Heart left ventricle (tissue), 16 donors: Measurements from ENCODE around the gene SLC6A3. TPM values are rescaled to one million over a fixed set of nuclear protein-coding genes. Genes with fewer than 3 reads are reported as not detected.

Source experiments
- ATAC-seq, 4 donors: fragments of 200-7000 bp; cut with Tn5 transposase; one replicate each; pipeline ENCODE4 v1.9.1; 2020 to 2022; ENCODE audit warnings: moderate library complexity in 4 of 4, mild to moderate bottlenecking in 3 of 4, moderate number of reproducible peaks in 1 of 4
- DNase-seq, 5 donors: peaks; one replicate each; pipeline ENCODE4 v3.0.0-alpha.2; 2020
- H3K27ac ChIP-seq, 12 donors: fragments of 200-600 bp; sonication (generic) in 4 of 12; one replicate each; pipeline versions ENCODE4 v1.5.0 to v1.8.0; 2016 to 2022; ENCODE audit warnings: mild to moderate bottlenecking in 2 of 12
- H3K27me3 ChIP-seq, 9 donors: fragments of 200-600 bp; sonication (generic) in 2 of 9; one replicate each; pipeline versions ENCODE4 v1.5.1 to v1.8.0; 2016 to 2022; ENCODE audit warnings: mild to moderate bottlenecking in 3 of 9
- H3K36me3 ChIP-seq, 9 donors: fragments of 200-600 bp; sonication (generic) in 2 of 9; one replicate each; pipeline versions ENCODE4 v1.5.0 to v1.8.0; 2018 to 2022; ENCODE audit warnings: mild to moderate bottlenecking in 2 of 9
- H3K4me1 ChIP-seq, 12 donors: fragments of 200-600 bp; sonication (generic) in 4 of 12; one replicate each; pipeline versions ENCODE4 v1.5.0 to v1.8.0; 2016 to 2022; ENCODE audit warnings: mild to moderate bottlenecking in 3 of 12
- H3K4me3 ChIP-seq, 12 donors: fragments of 200-600 bp; sonication (generic) in 4 of 12; one replicate each; pipeline versions ENCODE4 v1.5.0 to v1.8.0; 2017 to 2022; ENCODE audit warnings: mild to moderate bottlenecking in 9 of 12, moderate library complexity in 4 of 12
- H3K9me3 ChIP-seq, 12 donors: fragments of 200-600 bp; sonication (generic) in 4 of 12; one replicate each; pipeline versions ENCODE4 v1.5.0 to v1.8.0; 2016 to 2022; ENCODE audit warnings: mild to moderate bottlenecking in 1 of 12
- CTCF ChIP-seq, 12 donors: fragments of 200-600 bp; sonication (generic) in 4 of 12; IDR thresholded peaks; one replicate each; pipeline versions ENCODE4 v1.5.0 to v1.8.0; 2018 to 2022; ENCODE audit warnings: antibody characterized with exemption in 12 of 12, mild to moderate bottlenecking in 5 of 12
- POLR2A ChIP-seq, 2 donors: fragments of 450-650 bp; IDR thresholded peaks; one replicate each; pipeline ENCODE4 v1.6.1; 2017; ENCODE audit warnings: antibody characterized with exemption in 2 of 2, mild to moderate bottlenecking in 2 of 2, moderate library complexity in 2 of 2
- WGBS, 4 donors: extraction: QIAGEN DNeasy Blood & Tissue Kit in 2 of 4; methylation state at CpG; one replicate each; pipeline versions ENCODE4 v1.1.5 to v1.1.7; 2013 to 2018; 5-methylcytosine and 5-hydroxymethylcytosine counted together
- intact Hi-C, 10 donors: fragments of 100-400 bp; cut with DNase I; formaldehyde crosslinking; loops; one replicate each; pipeline versions ENCODE4 v1.11.1 to v1.14.2; 2022
- polyA plus RNA-seq, 2 donors: library from polyadenylated mRNA; stranded (reverse); fragments of 200-250 nt; gene quantifications; one replicate each; pipeline ENCODE4 v1.2.3, GENCODE V29; 2013
- total RNA-seq, 9 donors: library from RNA; depleted of rRNA in 2 of 9; stranded (reverse); fragments of >200 nt in 2 of 9; fragmentation: NEBNext Ultra II Directional in 3 of 9; extraction: Animal tissue kit (Norgen Biotek cat#: 25700) in 3 of 9; gene quantifications; one replicate each; pipeline versions ENCODE4 v1.1.0 to v1.2.4, GENCODE V29; 2016 to 2023
- donor health status: ischemic (EF 13 %, LVEDD 7.1; RV severe dilation, severe dysfunction).
- donor health status: healthy with polysubstance abuse.
- donor health status: DM: no; HTN: yes; CAD: no.
- donor health status: DM: no; HTN: no; CAD: no.
- donor health status: ischemic (EF 25% LVEDD 6.9; RV normal size, moderate dysfunction).
- donor health status: ischemic (EF 25% LVEDD 5.7; RV mildly dilated, moderate dysfunction).
- donor health status: healthy.
- donor health status: DM: yes; HTN: yes; CAD: no.
- donor health status: ischemic (EF 35%, LVEDD 5.7; RV mildly dilated, moderate dysfunction).
- donor health status: nonischemic (EF 11% LVEDD 7.7; RV severe dilation, severe dysfunction).
- donor health status: DM: yes; HTN: yes; CAD: no.
- donor health status: PGD.
- donor health status: ischemic (EF 29% LVEDD 5.4; RV normal size, mild dysfunction).
- donor health status: nonischemic (EF 23%, LVEDD 6.1; RV moderate dilation, normal function).

SLC6A3 gene
- total and polyA plus RNA-seq, 11 donors = 0.06 to 0.29 (median 0.11) TPM; not detected in 7

- no peaks in the 10 kb centered on the region for H3K9me3 ChIP-seq
- peaks cover 0 to 45% (median 16%) of the 10 kb centered on the region in 9 donors for H3K27me3 ChIP-seq
- intact Hi-C loops = no loop called here
- no peak overlapping the region for H3K4me3 ChIP-seq
- H3K4me1 ChIP-seq = no peaks in the 10 kb centered on the region
- no peaks in the 10 kb centered on the region for H3K36me3 ChIP-seq
- 86 to 94% (median 93%) methylated on average over 14 of the region's 14 CpGs for WGBS, 4 donors
- DNase-seq = no peak
- TF ChIP-seq POLR2A (IDR thresholded peaks at IDR 0.05) (no peak), CTCF (IDR thresholded peaks at IDR 0.05) (no peak)
- no peak overlapping the region for H3K27ac ChIP-seq
- no peak for ATAC-seq
These were observed 78.7 kb downstream of the SLC6A3 start for GRCh38 chr5:1366514-1366913.

DNA sequence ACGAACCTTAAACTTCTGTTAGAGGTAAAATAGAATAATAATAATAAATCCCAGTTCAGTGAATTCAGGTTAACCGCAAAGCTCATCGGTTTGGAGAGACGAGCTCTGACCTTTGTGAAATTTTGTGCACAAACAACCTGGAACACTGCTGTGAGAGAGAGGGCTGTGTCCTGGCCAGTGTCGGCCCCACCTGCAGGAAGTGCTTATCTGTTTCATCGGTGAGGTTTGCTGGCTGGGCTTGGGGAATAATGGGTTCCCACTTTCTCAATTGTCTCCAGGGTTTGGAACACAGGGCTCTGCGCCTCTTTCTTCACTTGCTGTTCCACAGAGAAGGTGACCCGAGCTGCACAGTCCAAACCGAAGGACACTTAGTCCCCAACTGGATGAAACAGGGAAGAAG, 81.0 kb downstream of the SLC6A3 start:
- no peak for DNase-seq
- intact Hi-C loops = no loop called here
- Histone ChIP-seq H3K9me3 (no peaks in the 10 kb centered on the region), H3K27me3 (peaks cover 0 to 67% (median 19%) of the 10 kb centered on the region in 9 donors), H3K27ac (no peak overlapping the region), H3K4me3 (no peak overlapping the region), H3K36me3 (no peaks in the 10 kb centered on the region), H3K4me1 (no peaks in the 10 kb centered on the region)
- no peak for ATAC-seq
- 71 to 76% (median 74%) methylated on average over 9 of the region's 9 CpGs for WGBS, 4 donors
- TF ChIP-seq CTCF (IDR thresholded peaks at IDR 0.05) (no peak), POLR2A (IDR thresholded peaks at IDR 0.05) (no peak)

DNA sequence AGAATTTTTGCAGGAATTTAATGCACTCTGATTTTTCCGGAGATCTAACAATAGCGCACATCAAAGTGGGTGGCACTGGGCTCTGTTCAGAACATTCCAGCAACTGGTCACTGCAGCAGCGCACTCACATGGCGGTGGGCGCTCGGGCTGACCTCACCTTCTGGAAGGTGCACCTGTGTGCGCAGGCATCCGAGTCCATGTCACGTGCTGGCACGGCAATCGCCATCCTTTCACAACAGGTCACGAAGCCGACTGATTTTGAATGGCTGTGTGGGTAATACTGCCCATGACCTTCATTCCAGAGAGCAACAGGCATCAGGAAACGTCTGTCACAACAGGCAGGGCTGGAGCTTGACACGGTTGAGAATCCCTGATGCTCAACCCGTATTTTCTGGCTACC, 81.7 kb downstream of the SLC6A3 start:
- no peak overlapping the region for H3K27ac ChIP-seq
- H3K36me3 ChIP-seq = no peaks in the 10 kb centered on the region
- H3K4me3 ChIP-seq = no peak overlapping the region
- intact Hi-C loops = no loop called here
- WGBS, 4 donors = 75 to 80% (median 78%) methylated on average over 16 of the region's 16 CpGs
- ATAC-seq (no peak), DNase-seq (no peak)
- TF ChIP-seq POLR2A (IDR thresholded peaks at IDR 0.05) = no peak
- TF ChIP-seq CTCF (IDR thresholded peaks at IDR 0.05) = no peak
- no peaks in the 10 kb centered on the region for H3K9me3 ChIP-seq
- peaks cover 0 to 74% (median 19%) of the 10 kb centered on the region in 9 donors for H3K27me3 ChIP-seq
- no peaks in the 10 kb centered on the region for H3K4me1 ChIP-seq

- DNase-seq = no peak
- no peak for TF ChIP-seq CTCF (IDR thresholded peaks at IDR 0.05)
- no peak for TF ChIP-seq POLR2A (IDR thresholded peaks at IDR 0.05)
- Histone ChIP-seq H3K9me3 (no peaks in the 10 kb centered on the region), H3K27me3 (peaks cover 0 to 76% (median 21%) of the 10 kb centered on the region in 9 donors), H3K36me3 (no peaks in the 10 kb centered on the region), H3K4me1 (no peaks in the 10 kb centered on the region), H3K4me3 (no peak overlapping the region), H3K27ac (no peak overlapping the region)
- WGBS, 4 donors = 41 to 67% (median 48%) methylated on average over 2 to 6 of the region's 6 CpGs
- intact Hi-C loops = no loop called here
- peak in 1 of 4 donors; percentile 37 for ATAC-seq
These were observed 82.1 kb downstream of the SLC6A3 start for GRCh38 chr5:1363160-1363559.
